GM12875 (cell line): ENCODE results near the gene TRIM3.

Source experiments
- H3K4me3 ChIP-seq: one replicate; pipeline ENCODE4 v1.5.1; 2011; ENCODE audit warnings: low read depth, low read length, control low read depth
- TF ChIP-seq, protein P1 (sequence below): IDR thresholded peaks from 2 replicates; pipeline ENCODE4 v1.5.1; 2011; ENCODE audit warnings: low read depth, mild to moderate bottlenecking, control low read depth, inconsistent platforms, low read length, moderate library complexity, borderline replicate concordance; ENCODE audit not compliant: insufficient read depth

Gene TRIM3

DNA sequence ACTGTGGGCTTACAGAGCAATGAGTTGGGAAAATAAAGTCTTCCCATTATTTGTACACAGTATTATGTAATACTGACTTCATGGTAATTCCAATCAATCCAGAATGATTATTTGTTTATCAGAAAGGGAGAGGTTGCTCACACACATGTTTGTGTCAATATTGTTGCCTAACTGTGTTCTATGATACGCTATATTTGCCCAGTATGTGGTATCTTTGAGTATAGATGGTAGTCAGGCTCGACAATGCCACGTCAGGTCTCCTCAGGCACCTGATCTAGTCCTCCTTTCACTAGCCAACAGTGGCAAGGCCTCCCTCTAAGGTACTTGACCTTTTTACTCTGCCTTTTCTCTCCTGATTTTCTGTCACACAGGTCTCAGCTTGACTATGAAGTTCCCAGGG is 28.6 kb upstream of the TRIM3 start:
- TF ChIP-seq, protein P1, sequence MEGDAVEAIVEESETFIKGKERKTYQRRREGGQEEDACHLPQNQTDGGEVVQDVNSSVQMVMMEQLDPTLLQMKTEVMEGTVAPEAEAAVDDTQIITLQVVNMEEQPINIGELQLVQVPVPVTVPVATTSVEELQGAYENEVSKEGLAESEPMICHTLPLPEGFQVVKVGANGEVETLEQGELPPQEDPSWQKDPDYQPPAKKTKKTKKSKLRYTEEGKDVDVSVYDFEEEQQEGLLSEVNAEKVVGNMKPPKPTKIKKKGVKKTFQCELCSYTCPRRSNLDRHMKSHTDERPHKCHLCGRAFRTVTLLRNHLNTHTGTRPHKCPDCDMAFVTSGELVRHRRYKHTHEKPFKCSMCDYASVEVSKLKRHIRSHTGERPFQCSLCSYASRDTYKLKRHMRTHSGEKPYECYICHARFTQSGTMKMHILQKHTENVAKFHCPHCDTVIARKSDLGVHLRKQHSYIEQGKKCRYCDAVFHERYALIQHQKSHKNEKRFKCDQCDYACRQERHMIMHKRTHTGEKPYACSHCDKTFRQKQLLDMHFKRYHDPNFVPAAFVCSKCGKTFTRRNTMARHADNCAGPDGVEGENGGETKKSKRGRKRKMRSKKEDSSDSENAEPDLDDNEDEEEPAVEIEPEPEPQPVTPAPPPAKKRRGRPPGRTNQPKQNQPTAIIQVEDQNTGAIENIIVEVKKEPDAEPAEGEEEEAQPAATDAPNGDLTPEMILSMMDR, result no peak
- no peak overlapping the region for H3K4me3 ChIP-seq

DNA sequence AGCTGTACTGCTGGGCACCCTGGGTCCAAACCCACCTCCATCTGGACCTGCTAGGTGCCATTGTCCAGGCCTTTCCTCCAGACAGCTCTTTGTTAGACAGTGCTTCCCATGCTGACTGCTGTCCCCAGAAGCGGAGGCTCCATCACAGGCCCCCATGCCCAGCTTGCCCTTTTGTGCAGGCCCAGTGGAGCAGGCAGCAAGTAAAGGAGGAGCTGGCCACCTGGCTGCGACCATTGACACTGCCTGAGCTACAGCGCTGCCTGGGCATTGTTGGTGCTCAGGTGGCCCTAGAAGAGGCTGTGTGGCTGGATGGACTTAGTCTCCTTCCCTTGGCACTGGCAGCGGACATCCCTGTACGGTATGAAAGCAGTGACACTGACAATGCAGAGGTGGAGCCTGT is 24.8 kb upstream of the TRIM3 start:
- TF ChIP-seq, protein P1, result no peak

DNA sequence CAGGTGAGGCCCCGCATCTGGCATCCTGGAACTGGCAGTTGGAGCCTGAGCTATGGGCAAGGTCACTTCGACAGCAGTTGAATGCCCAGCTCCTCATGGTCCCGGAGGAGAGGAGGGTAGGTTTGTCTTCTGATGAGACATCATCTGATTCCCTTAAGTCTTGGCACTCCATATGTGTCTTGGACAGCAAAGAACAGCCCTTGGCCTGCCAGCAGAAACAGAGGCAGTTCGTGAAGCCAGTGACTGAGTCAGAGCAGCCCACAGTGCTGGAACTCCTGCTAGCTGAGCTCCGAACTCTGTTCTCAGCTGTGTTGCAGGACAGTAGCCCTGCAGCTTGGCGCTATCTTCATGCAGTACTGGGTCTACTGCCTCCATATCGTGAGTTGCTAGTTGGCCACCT is 24.4 kb upstream of the TRIM3 start:
- TF ChIP-seq, protein P1, result no peak
- no peak overlapping the region for H3K4me3 ChIP-seq

More for the DNA sequence above, 24.8 kb upstream of the TRIM3 start:
- H3K4me3 ChIP-seq, result no peak overlapping the region

DNA sequence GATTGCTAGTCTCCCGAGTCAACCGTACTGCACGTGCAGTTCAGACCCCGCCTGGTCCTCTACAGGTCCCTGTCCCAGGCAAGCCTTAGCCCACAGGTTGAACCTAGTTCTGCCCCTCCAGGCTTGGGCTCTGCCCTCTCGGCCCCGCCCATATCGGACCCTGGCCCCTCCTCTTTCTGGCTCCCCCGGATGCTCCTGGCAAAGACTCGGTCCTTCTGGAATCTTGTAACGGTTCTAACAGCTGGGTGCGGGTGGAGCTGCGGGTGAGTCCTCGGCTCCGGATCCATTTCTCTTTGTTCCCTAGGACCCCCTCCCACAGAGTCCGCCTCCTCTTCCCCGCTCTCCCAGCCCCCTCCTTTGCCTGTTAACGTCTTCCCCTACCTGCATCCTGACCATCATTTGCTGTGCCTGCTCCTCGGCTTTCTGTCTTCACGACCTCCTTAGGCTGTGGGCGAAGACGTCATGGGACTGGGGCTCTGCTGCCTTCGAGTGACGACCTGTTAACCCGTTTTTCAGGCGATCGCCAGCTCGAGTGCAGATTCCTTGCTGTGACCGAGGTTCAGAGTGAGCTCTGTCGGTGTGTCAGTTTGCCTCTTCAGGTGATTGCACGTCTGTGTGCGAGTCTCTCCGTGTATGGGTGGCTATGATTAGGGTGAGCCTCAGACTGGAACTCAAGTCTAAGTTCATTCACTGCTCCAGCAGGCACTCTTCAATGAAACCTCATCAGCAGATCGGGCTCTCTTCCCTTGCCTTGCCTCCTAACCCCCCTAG is 23.5 kb upstream of the TRIM3 start, which contains the start of gene DNHD1:
TSS of gene DNHD1 (plus strand) at position 212 of the 771 bp plus-strand sequence. CDS start 936 bp downstream, outside the sequence.
- H3K4me3 ChIP-seq, result no peak within 1 kb of the TSS
- TF ChIP-seq, protein P1, result no peak

DNA sequence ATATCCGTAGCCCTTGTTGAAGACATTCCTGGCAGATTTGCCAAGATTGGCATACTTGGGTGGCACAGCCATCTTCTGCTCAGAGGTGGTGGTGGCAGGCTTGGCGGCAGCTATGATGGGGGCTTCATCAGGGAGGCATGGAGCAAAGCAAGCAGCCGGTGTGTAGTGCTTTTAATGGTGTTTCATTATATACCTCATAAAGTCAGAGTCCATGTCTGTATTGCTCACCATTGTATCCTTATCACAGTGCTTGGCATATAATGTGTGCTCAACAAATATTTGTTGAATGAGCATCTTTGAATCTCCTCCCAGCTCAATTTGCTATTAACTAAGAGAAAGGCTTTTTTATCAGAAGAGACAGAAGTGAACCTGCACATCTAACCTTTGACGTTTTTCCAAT is 15.6 kb upstream of the TRIM3 start:
- TF ChIP-seq, protein P1, result no peak
- no peak overlapping the region for H3K4me3 ChIP-seq

DNA sequence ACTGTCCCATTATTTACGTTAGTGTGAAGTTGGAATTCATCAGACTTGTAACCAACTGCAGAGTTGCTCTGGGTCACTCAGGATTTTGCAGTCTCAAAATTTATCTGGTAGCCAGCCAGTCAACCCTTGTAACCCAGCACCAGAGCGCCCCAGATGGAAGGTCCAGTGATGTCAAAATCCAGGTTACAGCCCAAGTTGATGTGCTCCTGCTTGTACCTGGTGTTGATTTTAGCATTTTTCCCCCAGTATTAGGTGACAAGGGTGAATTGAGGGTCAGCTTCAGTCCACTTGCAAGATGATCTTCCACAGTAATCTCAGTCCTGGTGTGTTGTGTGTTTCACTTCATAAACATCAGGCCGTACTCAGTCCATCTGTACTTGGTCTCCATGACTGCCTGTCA is 15.1 kb upstream of the TRIM3 start:
- TF ChIP-seq, protein P1, result no peak
- no peak overlapping the region for H3K4me3 ChIP-seq

DNA sequence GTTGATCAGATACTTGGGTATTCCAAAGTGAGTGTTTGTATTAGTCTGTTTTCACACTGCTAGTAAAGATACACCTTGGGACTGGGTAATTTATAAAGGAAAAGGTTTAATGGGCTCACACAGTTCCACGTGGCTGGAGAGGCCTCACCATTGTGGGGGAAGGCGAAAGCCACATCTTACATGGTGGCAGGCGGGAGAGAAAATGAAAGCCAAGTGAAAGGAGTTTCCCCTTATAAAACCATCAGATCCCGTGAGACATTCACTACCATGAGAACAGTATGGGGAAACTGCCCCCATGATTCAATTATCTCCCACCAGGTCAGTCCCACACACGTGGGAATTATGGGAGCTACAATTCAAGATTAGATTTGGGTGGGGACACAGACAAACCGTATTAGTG is 14.6 kb upstream of the TRIM3 start:
- no peak overlapping the region for H3K4me3 ChIP-seq
- TF ChIP-seq, protein P1, result no peak
